ENCODE data around the gene COG7. TPM values are rescaled to one million over a fixed set of nuclear protein-coding genes. Genes with fewer than 3 reads are reported as not detected.

COG7 gene
- total RNA-seq, 1 experiment from 2014 or later, result 22.1 TPM

DNA sequence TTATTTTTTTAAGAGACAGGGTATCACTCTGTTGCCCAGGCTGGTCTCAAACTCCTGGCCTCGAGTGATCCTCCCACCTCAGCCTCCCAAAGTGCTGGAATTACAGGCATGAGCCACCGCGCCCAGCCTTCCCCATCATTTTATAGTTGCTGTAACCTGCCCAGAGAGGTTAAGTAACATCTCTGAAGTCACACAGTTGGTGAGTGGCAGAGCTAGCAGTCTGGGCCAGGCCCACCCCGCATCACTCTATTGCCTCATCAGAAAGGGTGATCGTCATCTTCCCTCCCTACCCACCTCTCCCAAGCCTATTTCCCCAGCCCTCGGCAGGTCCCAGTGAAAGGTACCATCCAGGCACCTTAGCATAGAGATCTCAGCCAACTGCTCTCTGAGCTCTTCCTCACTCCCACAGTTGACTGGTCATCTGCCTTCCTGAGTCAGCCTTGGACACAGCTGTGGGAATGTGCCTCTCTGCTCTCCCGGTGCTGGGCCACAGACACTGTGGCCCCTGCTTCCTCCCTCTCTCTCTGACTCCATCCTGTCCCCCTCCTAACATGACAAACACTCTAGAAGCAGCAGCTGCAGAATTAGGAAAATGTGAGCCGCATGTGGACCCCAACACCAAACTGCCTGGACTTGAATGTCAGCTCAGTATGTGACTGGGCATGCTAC, 93.8 kb downstream of the COG7 start:
- intact Hi-C loops (cut with micrococcal nuclease), result no loop called here
- H3K36me3 ChIP-seq (ENCODE audit: control insufficient read depth in 1 of 2, insufficient read depth in 2 of 2, low read length in 2 of 2), result no peaks in the 10 kb centered on the region
- no peak overlapping the region for H3K4me2 ChIP-seq (ENCODE audit: low read length)
- BruUV-seq (replicated peaks), result no TSS peak
- H3K27ac ChIP-seq (ENCODE audit: low read depth, low read length), result no peak overlapping the region
- no peak overlapping the region for H3K9ac ChIP-seq (ENCODE audit: low read length)
- H3K9me3 ChIP-seq (ENCODE audit: control insufficient read depth in 1 of 2, insufficient read depth in 1 of 2, low read depth in 1 of 2, low read length in 2 of 2), result no peaks in the 10 kb centered on the region
- POLR2A ChIA-PET, result no interaction called here
- H3K4me1 ChIP-seq (ENCODE audit: control insufficient read depth in 1 of 2, insufficient read depth in 2 of 2, low read length in 2 of 2), result no peaks in the 10 kb centered on the region
- H3K79me2 ChIP-seq (ENCODE audit: insufficient read depth, low read length), result no peaks in the 10 kb centered on the region
- no peak for TF ChIP-seq EGR1 (IDR thresholded peaks at IDR 0.05; ENCODE audit: low read depth)
- RAD21 ChIA-PET (ENCODE audit: low non-redundant PET in 1 of 2, low total read pairs in 2 of 2, uncharacterized antibody in 2 of 2, unreplicated experiment in 2 of 2), result no interaction called here
- H4K20me1 ChIP-seq (ENCODE audit: insufficient read depth), result no peaks in the 10 kb centered on the region
- H3K4me3 ChIP-seq (replicated peaks in 1 of 2; ENCODE audit: low read depth in 1 of 2, low read length in 2 of 2), result no peak overlapping the region
- DNase-seq (ENCODE audit: low read depth, low spot score) (no peak), ATAC-seq (no peak)
- no peaks in the 10 kb centered on the region for H3K9me2 ChIP-seq (ENCODE audit: insufficient read depth)
- CTCF ChIA-PET, result no interaction called here
- H3K27me3 ChIP-seq (ENCODE audit: insufficient read depth, low read length), result no peaks in the 10 kb centered on the region
- no peak overlapping the region for H2AFZ ChIP-seq (ENCODE audit: low read depth, low read length, poor library complexity, severe bottlenecking)

DNA sequence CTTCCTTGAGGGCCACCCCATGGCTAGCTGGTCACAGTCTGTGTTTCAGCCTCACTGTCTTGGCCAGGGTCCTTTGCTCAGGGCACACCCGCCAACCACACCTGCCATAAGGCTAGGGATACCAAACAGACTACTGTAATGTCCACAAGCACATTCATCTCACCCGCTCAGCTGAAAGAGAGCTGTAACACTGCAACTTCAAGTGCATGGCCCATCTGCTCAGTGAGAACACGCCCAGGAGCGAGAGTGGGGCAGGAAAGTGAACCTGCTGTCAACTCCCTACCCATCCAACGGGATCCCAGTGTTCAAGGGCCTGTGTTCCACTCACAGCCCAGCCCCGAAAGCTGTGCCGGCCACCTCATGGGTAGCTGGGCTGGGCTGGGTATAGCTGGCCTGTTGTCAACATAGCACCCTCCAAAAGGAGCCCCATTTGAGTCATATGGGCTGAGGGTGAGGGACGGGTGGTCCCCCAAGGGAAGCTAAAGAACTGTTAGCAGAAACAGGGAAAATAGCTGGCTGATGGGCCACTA, 95.2 kb downstream of the COG7 start:
- no peaks in the 10 kb centered on the region for H3K9me2 ChIP-seq (ENCODE audit: insufficient read depth)
- H3K4me2 ChIP-seq (ENCODE audit: low read length), result no peak overlapping the region
- no peaks in the 10 kb centered on the region for H3K9me3 ChIP-seq (ENCODE audit: control insufficient read depth in 1 of 2, insufficient read depth in 1 of 2, low read depth in 1 of 2, low read length in 2 of 2)
- H3K4me3 ChIP-seq (replicated peaks in 1 of 2; ENCODE audit: low read depth in 1 of 2, low read length in 2 of 2), result no peak overlapping the region
- no peak for DNase-seq (ENCODE audit: low read depth, low spot score)
- intact Hi-C loops (cut with micrococcal nuclease), result no loop called here
- ATAC-seq, result no peak
- no peak overlapping the region for H3K27ac ChIP-seq (ENCODE audit: low read depth, low read length)
- no peaks in the 10 kb centered on the region for H3K79me2 ChIP-seq (ENCODE audit: insufficient read depth, low read length)
- no peaks in the 10 kb centered on the region for H3K27me3 ChIP-seq (ENCODE audit: insufficient read depth, low read length)
- POLR2A ChIA-PET, result no interaction called here
- no peak for TF ChIP-seq CBX3 (IDR thresholded peaks at IDR 0.05; ENCODE audit: low read depth)
- no peak for TF ChIP-seq JUND (IDR thresholded peaks at IDR 0.05)
- TF ChIP-seq SP1 (IDR thresholded peaks at IDR 0.05; ENCODE audit: low read depth), result no peak
- TF ChIP-seq SRF (IDR thresholded peaks at IDR 0.05; ENCODE audit: low read depth), result no peak
- TF ChIP-seq, protein P1, sequence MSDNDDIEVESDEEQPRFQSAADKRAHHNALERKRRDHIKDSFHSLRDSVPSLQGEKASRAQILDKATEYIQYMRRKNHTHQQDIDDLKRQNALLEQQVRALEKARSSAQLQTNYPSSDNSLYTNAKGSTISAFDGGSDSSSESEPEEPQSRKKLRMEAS (IDR thresholded peaks at IDR 0.05), result no peak
- TF ChIP-seq, protein P2, sequence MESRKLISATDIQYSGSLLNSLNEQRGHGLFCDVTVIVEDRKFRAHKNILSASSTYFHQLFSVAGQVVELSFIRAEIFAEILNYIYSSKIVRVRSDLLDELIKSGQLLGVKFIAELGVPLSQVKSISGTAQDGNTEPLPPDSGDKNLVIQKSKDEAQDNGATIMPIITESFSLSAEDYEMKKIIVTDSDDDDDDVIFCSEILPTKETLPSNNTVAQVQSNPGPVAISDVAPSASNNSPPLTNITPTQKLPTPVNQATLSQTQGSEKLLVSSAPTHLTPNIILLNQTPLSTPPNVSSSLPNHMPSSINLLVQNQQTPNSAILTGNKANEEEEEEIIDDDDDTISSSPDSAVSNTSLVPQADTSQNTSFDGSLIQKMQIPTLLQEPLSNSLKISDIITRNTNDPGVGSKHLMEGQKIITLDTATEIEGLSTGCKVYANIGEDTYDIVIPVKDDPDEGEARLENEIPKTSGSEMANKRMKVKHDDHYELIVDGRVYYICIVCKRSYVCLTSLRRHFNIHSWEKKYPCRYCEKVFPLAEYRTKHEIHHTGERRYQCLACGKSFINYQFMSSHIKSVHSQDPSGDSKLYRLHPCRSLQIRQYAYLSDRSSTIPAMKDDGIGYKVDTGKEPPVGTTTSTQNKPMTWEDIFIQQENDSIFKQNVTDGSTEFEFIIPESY (IDR thresholded peaks at IDR 0.05; ENCODE audit: extremely low read depth, insufficient replicate concordance, low read length), result no peak
- no peaks in the 10 kb centered on the region for H4K20me1 ChIP-seq (ENCODE audit: insufficient read depth)
- CTCF ChIA-PET, result no interaction called here
- H3K9ac ChIP-seq (ENCODE audit: low read length), result no peak overlapping the region
- BruUV-seq (replicated peaks), result no TSS peak
- H3K4me1 ChIP-seq (ENCODE audit: control insufficient read depth in 1 of 2, insufficient read depth in 2 of 2, low read length in 2 of 2), result no peaks in the 10 kb centered on the region
- no peak overlapping the region for H2AFZ ChIP-seq (ENCODE audit: low read depth, low read length, poor library complexity, severe bottlenecking)
- no peaks in the 10 kb centered on the region for H3K36me3 ChIP-seq (ENCODE audit: control insufficient read depth in 1 of 2, insufficient read depth in 2 of 2, low read length in 2 of 2)
- RAD21 ChIA-PET (ENCODE audit: low non-redundant PET in 1 of 2, low total read pairs in 2 of 2, uncharacterized antibody in 2 of 2, unreplicated experiment in 2 of 2), result no interaction called here

All from HCT116 (cell line).